Measurements from ENCODE around the gene PRPF6.

DNA sequence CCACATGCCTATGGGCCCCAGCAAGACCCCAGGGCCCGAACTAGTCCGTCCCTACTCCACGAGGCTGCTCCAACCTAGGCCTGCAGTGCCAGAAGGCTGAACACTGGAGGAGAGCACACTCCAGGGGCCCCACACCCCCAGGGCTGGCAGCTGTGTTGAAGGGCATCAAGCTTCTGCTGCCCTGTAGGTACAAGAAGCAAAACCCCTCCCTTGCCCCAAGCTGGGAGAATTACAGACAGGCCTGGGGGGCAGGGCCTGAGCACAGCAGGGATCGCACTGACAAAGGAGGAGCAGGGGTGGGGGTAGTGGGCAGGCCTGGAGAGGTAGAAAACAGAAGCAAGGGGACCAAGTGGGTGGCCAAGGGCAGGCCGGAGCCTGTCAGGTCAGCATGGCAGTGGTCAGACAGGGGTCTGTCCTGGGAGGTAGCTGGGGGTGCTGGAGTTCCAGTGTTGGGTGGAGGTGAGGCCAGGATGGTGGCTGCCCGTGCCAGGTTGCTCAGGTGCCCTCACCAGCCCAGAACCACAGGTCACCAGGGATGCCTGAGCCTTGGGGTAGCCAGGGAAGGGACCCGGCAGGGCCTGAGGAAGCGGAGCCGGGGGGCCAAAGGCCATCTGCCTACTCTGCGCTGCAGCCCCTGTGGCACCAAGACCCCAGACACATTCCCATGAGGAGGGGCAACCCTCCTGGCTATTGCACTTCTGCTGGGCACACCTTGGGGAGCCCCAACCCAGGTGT lies 21.8 kb upstream of the PRPF6 start:
- no peak for TF ChIP-seq POLR2A (IDR thresholded peaks at IDR 0.05)
- TF ChIP-seq, protein P1, sequence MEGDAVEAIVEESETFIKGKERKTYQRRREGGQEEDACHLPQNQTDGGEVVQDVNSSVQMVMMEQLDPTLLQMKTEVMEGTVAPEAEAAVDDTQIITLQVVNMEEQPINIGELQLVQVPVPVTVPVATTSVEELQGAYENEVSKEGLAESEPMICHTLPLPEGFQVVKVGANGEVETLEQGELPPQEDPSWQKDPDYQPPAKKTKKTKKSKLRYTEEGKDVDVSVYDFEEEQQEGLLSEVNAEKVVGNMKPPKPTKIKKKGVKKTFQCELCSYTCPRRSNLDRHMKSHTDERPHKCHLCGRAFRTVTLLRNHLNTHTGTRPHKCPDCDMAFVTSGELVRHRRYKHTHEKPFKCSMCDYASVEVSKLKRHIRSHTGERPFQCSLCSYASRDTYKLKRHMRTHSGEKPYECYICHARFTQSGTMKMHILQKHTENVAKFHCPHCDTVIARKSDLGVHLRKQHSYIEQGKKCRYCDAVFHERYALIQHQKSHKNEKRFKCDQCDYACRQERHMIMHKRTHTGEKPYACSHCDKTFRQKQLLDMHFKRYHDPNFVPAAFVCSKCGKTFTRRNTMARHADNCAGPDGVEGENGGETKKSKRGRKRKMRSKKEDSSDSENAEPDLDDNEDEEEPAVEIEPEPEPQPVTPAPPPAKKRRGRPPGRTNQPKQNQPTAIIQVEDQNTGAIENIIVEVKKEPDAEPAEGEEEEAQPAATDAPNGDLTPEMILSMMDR (IDR thresholded peaks at IDR 0.05 in 4 of 5, conservative IDR thresholded peaks at IDR 0.05 in 1 of 5), result no peak

All from gastrocnemius medialis (tissue), 4 donors.